Measurements from ENCODE around the gene CAMTA1.

DNA sequence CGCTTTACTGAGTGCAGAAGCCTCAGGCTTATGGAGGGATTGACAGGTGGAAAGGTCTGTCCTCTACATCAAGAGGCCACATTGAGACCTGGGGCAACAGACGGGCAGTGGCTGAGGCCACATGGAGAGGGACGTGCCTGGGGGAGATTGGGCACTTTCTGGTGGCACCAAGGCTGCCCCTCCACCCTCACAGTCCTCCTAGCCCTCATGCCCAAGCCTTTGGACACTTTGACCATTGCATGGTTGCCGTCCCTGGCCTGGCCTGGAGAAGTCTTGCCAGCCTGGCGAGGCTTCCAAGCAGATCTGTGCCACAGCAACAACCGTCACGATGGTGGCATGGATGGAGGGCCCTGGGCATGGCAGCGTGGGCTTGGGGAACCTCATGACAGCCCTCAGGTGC lies 793.8 kb downstream of the CAMTA1 start:
- TF ChIP-seq, protein P1, sequence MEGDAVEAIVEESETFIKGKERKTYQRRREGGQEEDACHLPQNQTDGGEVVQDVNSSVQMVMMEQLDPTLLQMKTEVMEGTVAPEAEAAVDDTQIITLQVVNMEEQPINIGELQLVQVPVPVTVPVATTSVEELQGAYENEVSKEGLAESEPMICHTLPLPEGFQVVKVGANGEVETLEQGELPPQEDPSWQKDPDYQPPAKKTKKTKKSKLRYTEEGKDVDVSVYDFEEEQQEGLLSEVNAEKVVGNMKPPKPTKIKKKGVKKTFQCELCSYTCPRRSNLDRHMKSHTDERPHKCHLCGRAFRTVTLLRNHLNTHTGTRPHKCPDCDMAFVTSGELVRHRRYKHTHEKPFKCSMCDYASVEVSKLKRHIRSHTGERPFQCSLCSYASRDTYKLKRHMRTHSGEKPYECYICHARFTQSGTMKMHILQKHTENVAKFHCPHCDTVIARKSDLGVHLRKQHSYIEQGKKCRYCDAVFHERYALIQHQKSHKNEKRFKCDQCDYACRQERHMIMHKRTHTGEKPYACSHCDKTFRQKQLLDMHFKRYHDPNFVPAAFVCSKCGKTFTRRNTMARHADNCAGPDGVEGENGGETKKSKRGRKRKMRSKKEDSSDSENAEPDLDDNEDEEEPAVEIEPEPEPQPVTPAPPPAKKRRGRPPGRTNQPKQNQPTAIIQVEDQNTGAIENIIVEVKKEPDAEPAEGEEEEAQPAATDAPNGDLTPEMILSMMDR (IDR thresholded peaks at IDR 0.05): no peak
- no peak for TF ChIP-seq POLR2A (IDR thresholded peaks at IDR 0.05)
- no peak for TF ChIP-seq POLR2AphosphoS5 (IDR thresholded peaks at IDR 0.05; ENCODE audit: insufficient read depth in 1 of 2, low read depth in 1 of 2)
